Effector CD4-positive, alpha-beta T cell (primary cell): ENCODE results near the gene KIDINS220.

Experiments used
- DNase-seq: peaks from one replicate; pipeline ENCODE4 v3.0.0-alpha.2; 2020

The KIDINS220 gene

DNA sequence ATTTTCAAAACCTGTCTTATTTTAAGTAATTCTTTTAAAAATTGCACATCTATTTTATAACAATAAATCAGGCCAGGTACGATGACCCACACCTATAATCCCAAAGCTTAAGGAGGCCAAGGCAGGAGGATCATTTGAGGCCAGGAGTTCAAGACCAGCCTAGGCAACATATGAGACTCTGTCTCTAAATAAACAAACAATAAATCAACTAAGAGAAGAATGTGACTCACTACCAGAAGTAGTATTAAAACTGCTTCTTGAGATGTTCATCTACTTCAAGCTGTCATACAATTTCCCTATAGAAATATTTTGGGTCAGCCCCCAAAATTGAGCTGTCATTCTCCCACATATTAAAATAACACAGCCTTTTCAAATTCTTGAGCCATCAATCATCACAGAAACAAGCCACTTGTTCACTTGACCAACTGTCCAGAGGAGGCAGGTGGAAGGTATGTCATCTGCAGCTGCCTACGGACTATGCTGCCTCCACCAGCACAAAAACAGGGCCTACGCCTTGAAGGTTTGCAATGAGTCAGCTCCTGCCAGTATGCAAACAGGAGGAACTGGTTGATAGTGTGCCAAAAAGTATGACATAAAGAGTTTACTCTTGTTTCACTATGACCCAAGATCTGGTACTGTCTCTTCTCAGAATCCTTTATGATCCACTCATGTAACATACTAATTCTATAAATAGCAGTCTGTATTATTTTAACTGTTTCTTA lies 33.6 kb downstream of the KIDINS220 start:
- DNase-seq, result no peak

DNA sequence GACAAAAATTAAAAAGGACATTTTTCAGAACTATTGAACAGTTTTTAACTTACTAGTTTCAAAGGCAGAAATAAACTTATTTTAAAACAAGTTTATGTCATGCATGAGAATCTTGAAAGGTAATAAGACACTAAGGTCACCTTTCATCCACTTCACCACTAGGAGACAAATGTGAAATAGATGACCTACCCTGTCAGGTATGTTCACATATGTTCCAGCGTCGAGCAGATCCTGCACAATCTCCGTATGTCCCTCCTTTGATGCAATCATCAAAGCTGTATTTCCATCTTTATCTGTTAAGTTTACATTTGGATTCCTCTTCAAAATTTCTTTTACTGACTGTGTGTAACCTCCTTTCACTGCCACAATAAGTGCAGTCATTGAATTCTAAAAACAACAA lies 34.7 kb downstream of the KIDINS220 start:
- DNase-seq, result no peak

DNA sequence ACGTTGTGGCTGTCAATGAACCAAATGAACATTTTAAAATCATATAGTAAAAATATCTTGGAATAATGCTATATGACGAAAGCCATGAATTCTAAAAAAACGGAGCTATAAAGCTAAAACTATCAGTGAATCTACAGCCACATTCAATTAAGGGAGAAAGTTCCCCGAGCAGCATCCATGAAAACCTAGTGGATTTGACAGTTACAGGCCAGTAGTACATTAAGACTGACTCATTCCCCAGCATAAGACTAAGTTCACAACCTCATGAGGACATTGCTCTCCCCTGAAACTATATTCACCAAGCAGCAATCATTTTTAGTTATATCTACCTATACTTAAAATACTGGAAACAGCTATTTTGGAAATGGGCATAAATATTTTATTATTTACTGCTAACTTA lies 36.6 kb downstream of the KIDINS220 start:
- DNase-seq, result no peak

DNA sequence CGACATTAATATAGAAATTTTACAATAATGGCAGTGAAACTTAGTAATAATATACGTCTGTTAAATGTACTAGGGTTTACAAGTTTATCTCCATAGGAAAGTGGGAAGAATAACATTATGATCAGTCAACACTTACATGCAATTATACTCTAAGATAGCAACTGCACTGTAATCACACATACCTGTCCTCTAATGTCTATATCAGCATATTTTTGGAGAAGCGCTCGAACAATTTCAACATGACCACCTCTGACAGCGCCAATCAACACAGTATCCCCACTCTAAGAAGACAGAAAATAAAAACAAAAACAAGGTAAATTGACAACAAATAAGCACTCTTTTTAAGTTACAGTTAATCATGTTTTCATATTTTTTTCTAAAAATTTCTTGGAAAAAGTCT lies 37.2 kb downstream of the KIDINS220 start:
- DNase-seq, result no peak

DNA sequence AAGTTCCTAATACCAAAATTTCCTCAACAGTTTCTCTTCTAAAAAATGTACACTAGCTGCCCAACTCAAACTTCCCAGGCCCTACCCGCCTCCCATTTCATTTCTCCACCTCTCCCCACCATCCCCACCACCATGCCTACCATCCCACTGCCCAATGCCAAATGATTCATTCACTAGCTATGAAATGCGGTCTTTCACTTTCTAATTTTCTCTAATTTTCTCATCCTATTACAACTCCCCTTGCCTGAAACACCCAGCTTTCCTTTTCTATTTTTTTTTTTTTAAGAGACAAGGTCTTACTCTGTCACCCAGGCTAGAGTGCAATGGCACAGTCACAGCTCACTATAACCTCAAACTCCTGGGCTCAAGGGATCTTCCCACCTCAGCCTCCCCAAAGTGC lies 38.4 kb downstream of the KIDINS220 start:
- DNase-seq, result no peak

DNA sequence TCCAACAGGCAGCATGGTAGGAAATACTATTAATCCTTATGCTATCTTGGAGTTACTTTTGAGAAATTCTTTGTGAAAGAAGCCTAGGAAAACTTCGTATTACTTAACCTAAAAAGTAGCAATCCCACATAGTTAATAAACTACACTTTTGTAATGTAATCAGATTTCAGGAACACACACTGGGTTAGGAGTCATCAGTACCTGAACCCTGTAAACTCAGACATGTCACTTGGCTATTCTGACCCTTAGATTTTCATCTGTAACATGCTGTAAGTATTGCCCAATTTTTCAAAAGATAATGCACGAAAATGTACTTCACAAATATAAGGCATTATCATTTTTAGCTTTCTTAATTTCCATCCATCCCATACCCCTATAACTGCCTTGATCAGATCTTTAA lies 39.0 kb downstream of the KIDINS220 start:
- no peak for DNase-seq

DNA sequence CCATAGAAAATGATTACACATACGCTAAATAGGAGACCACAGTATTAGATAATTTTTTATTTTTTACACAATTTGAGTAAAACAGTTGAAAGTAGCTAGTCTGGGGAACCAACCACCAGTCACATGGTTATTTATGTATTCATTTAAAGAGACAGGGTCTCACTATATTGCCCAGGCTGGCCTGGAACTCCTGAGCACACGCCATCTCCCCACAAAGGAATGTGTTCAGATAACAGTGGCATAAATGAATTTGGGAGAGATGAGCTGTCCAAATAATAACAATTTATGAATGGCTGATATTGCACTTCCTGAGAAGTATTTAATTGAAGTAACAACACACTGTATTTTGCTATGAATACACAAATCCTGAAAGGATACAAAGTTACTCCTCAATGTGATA lies 39.7 kb downstream of the KIDINS220 start:
- no peak for DNase-seq

DNA sequence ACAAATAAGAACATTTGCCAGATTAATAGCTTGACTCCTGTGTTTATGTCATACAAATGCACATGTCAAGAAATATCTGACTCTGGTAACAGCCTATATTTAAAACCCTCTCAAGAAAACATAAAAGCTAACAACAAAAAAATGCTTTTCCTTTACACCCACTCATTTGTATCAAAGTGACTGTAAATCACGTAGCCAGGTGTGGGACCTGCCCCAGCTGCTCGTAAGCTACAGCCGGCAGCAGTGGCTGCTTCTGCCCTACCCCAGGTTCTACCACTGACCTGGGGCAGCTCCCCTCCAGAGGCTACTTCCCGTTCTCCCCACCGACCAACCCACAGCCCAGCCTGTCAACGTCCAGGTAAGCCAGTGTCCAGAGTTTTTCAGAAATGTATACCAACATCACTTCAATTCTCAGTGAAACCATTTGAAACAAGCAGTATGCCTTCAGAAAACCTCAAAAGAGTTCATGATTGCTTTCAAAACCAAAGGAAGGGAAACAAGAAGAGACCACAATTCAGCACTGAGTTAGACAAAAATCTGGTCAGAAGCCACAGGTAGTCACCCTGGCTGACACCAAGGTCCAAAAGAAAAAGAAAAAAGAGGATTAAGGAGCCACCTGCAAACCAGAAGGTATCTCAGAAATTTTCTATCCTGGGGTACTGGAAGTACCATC lies 40.4 kb downstream of the KIDINS220 start:
- no peak for DNase-seq

DNA sequence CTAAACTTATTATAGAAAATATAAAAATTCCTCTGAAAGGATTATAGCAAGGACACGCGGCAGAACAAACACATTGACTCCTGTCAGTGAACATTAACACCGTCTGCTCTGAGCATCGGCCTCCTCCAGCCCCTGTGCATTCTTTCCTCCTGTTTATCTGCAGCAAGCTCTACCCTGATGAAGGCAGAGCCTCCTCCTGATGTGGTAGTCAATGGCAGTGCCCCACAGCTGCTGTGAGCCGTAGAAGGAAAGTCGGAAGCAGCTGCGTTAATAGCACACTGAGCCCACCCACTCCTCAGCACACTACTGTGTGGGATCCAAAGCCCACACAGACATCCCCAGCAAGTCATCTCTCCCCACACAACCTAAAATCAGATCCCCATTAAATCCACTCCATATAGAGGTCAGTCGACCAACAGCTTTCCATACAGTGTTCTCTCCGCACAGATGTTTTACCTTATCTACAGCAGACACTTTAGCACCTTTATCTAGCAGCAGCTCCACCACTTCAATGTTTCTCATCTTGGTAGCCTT lies 41.0 kb downstream of the KIDINS220 start:
- DNase-seq, result no peak

DNA sequence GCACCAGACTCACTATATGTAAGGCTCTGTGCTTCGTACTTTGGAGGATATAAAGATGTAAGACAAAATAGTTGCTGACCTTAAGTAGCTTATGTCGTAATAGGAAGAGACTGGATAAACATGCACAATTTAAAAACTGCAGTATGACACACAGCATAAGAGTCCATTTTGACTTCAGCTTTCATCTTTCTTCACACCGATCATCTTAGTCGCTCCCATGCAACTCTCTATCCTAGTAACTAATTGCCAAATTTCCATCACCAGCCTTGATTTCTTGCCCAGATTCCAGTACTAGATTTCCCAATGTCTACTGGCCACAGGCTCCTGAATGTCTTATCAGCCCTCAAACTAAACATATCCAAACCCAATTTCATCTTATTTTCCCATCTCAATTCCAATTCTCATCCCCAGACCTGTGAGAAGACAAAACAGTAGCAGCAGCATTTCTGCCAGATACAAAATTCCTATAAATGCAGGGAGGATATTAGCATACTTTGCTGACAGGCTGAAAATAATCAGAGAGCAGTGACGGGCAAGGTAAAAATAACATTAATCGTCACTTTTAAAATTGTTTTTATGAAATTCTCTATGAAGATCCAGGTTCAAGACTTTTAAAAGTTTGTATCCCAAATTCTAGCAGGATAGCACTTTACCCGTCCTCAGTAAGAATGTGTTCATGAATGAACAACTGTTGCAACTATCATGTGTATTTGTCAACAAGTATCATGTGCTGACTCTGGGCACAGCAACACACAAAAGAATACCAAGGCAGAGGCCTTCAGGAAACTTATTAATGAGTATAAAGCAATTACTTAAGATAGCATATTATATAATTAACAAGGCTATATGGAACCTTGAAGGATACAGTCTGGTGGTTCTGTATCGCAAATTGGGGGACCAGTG lies 42.2 kb downstream of the KIDINS220 start:
- DNase-seq, result no peak

DNA sequence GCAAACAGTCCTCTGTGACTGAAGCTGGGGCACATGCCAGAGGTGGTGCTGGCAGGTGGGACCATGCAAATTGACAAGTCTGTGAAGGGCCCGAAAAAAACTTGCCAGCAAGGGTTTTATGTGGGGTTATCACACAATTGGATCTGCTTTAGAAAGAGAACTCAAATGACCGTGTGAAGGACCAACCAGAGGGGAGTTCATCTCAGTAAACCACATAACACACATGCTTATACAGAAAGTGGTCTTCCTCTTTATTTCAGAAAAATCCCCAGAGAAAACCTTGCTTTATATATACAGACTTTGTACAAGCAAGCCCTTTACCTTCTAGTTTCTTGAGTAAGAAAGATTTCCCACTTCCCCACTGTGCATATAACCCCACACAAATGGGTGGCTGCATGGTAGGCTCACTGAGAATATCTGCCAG lies 46.7 kb downstream of the KIDINS220 start:
- no peak for DNase-seq

DNA sequence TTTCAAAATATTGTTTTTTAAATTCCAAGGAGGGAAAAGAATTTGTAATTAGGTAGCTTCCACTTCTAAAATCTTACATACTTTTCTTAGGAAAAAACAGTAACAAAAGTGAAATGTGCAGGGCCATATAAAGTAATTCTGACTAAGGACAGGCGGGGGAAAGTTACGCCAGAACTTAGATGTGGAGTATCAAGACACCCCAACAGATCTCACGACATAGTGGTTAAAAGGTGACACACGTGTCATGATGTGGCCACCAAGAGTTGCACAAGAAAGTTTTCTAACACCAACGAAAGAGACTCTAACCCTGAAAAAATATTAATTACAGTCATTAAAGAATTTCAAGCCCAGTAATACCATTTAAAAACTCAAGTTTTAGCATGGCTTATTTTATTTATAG lies 51.0 kb downstream of the KIDINS220 start:
- DNase-seq, result no peak

DNA sequence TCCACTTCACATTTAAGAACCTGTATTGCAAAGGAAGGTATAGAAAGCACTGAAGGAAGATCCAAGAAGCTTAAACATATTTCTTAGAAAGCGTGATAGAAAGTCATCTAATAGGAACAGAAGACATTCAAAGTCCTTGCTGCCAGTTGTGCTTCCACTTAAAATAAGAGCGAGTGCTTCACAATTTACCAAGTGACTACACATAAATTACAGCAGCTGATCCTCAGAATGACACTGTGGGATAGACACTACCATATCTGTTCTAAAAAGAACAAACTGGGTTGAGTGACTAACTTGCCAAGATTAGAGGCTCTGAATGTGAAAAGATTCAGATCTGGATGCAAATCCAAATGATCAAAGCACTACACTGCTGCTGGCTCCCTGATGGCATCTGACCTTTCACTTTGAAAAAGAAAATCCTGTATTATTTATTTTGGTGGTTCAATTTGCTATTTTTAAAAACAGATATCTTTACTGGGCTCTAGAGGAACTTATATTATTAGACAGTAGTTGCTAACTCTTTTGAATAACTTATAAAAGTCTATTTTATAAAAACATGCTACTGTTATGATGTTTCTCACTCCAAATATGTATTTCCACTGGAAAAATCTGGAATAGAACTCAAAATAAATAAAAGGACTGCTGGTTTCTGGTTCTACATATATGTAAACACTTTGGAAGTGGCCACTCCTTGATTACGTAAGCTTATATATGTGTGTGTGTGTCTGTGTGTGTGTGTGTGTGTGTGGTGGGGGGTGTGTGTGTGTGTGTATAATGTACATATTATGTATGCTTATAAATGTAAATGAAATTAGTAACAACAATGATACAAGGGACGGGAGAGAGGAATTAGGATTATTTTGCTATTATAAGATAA lies 57.4 kb downstream of the KIDINS220 start:
- DNase-seq, result no peak

DNA sequence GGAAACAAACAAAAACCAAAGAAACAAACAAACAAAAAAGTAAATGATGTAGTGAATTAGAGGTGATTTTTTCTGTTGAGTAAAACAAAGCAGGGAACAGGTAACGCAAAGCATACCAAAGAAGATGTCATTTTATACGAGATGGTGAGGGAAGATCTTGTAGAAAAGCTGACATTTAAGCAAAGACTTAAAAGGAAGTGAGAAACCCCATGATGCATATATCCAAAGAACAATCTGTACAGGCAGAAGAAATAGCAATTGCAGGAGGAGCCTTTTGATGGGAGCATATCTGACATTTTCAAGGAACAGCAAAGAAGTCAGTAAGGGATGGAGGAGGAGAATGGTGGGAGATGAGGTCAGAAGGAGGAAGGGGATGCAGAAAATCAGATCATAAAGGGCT lies 63.0 kb downstream of the KIDINS220 start:
- DNase-seq, result no peak

DNA sequence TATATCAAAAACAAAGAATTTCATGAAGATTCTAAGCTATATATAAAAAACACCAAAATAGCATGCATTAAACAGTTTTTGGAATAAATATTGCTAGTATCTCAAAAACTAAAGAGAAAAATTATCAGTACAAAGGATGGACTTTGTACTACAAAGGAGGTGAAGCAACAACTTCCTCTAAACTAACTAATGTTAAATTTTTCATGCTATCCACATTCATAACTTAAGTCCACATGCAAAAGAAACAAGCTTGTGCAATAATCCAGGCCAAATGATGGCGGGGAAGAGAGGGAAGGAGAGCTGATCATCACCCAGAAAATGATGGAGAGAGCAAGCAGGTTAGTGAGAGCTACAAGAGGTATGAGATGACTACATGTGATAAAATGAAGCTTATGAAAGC lies 70.1 kb downstream of the KIDINS220 start:
- no peak for DNase-seq

DNA sequence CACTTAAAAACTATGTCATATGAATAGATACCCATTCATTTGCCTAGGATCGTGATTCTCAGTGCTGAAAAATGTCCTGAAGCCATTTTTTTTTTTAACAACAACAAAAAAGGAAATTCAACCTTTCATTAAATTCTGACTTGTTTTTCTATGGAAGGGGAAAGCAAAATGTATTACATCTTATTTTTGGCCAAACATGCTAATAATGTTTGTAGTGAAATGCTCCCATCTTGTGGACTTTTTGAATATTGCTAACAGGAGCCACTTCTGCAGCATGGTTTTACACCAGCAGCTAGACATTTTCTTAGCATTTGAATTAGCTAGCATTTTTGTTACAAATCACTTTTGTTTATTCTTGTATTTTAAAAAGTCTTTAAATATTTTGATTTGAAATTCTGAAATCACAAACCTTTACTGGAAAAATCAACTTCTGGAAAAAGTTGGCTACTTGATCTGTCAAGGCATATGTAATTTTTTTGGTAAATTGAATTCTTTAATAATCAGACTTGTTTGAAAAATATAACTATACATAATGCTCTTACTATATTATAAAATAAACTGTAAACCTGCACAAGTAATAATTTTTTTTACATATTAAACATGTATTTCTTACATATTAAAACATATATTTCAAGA lies 75.8 kb downstream of the KIDINS220 start:
- DNase-seq, result no peak

DNA sequence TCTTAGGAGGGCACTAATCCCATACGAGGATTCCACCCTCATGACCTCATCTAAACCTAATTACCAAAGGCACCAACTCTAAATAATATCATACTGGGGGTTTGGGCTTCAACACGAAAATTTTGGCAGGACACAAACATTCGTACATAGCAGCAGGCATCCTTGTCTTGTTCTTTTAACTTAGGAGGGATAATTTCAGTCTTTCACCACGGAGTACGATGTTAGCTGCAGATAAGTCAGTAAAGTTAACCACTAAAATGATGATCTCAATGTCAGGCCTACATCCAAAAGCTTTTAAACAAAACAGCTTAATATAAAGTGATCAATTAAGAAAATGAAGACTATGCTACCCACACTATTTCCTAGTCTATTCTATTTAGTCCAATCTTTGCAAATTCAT lies 80.7 kb downstream of the KIDINS220 start:
- DNase-seq, result no peak

DNA sequence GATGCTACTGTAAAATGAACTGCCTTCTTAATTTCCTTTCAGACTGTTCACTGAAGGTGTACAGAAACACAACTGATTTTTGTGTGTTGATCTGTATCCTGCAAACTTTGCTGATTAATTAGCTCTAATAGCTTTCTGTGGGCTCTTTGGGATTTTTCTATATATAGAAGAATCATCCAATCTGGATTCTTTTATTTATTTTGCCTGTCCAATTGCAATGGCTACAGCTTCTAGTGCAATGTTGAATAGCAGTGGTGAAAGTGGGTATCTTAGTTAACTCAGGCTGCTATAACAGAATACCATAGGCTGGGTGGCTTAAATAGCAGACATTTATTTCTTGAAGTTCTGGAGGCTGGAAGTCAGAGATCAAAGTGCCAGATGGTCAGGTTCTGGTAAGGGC lies 81.2 kb downstream of the KIDINS220 start:
- no peak for DNase-seq

DNA sequence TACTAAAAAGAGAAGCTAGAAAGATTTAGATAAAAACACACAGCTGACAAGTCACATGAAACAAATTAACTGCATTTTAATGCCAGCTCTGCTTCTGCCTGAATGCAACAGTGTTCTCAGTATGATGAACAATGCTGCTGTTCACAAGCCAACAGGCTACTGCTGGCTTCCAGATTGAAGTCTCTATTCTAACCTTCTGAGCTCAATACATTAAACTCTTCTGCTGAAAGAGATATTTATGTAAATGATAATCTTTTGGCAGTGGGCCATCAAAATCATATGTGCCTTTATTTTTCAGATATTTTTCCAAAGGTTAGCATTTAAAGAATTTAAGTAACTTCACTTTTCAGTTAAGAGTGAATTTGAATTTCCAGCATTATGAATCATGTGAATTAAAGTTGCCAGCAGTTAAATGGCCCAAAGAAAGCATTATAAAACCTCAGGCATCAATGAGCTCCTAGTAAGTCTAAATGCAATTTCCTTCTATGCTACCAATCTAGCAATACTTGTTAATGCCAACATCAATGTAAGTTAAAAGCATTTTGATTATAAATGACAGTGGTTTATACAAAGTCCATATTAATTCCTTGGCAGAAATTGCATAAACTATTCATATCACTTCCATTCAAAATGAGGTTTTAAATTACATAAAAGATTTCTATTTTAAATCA lies 83.2 kb downstream of the KIDINS220 start:
- DNase-seq, result no peak

DNA sequence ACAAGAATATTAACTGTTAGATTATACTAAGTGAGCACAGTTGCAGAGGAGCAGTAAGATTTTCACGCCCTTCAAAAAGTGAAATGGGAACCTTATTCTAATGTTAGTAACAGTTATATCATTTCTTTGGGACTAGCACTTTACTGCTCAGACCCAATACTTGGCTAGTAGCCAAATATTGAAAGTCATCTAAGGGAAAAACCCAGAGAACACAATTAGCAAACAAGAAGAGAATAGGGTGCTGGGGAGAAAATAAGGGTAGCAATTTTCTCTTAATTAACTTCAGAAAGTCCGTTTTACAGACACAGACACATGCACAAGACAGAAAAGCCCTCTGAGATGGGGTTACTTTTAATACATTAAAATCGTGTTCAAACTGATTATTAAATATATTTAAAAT lies 83.8 kb downstream of the KIDINS220 start:
- no peak for DNase-seq

DNA sequence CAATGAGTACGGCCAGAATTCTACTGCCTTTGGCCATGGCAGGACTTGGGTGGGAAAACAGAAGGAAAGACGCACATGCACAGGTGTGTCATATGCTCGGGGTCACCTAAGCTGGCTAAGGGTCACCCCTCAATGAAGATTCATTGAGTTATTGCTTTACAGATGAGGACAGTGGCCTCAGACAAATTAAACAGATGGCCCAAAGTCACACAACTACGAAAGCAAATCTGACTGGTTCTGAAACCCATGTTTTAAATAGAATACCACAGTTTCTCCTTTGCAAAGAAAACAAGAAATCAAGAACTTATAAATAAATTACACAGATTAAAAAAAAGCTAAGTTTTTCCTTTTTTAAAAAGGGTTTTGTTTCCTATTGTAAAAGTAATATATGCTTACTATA lies 85.0 kb downstream of the KIDINS220 start:
- no peak for DNase-seq
